Midbrain (tissue), 1 donor: Measurements from ENCODE around the gene DPAGT1.
"Not testable (repeated sequence)": the region's sequence is repeated elsewhere in the genome, so short reads cannot be mapped to it uniquely, and the experiment has no call there.

Experiments
- DNase-seq: peaks from one replicate; lab custom pipeline; 2025; lab: John Stamatoyannopoulos, UW

DPAGT1 gene

GRCh38 chr11:119093942-119094815 is 7.5 kb downstream of the DPAGT1 start:
- DNase-seq, result peak; percentile 16

DNA sequence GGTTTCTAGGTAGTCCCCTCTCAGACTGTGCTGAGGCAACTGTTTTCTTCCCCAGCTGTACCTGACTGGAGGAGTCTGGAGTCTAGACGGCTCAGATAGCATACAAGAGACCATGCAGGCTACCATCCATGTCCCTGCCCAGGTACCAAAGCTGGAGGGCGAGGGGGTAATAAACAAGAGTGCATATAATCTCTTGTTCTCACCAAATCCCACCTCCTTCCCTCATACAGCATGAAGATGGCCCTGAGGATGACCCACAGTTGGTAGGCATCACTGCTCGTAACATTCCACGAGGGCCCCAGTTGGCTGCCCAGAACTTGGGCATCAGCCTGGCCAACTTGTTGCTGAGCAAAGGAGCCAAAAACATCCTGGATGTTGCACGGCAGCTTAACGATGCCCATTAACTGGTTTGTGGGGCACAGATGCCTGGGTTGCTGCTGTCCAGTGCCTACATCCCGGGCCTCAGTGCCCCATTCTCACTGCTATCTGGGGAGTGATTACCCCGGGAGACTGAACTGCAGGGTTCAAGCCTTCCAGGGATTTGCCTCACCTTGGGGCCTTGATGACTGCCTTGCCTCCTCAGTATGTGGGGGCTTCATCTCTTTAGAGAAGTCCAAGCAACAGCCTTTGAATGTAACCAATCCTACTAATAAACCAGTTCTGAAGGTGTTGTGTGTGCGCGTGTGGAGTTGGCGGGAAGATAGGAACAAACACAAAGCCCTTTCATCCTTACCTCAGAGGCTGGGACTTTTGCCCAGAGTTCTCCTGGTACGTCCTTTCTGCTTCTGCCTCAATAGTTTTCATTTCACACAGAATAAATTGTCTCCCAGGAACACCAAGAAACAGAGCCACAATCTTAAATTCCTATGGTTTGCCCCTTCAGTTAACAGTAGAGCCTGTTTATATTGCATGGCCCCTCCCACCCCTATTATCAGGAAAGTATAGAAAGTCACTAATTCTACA is 8.5 kb downstream of the DPAGT1 start:
- DNase-seq, result no peak

- no peak for DNase-seq
Observed at GRCh38 chr11:119091966-119092879, 9.4 kb downstream of the DPAGT1 start.

- no peak for DNase-seq
Observed at GRCh38 chr11:119091178-119091577, 10.5 kb downstream of the DPAGT1 start.

DNA sequence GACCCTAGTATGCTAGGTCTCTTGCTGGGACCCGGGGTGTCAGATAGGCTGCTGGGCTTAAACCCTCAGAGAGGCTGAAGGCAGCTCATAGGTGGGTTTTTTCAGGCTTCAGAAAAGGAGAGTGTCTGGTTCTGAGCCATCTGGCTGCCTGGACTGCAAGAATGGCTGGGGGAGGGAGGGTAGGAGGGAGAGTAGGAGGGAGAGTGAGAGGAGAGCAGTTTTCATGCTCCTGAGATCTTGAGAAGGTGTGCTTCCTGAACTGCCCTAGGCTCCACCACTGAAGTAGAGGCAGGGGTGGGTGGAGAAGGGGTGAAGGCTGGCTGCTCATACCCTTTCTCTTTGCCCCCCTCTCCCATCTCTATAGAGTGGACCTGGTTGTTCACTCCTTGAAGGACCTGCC is 12.3 kb downstream of the DPAGT1 start:
- DNase-seq, result no peak

DNA sequence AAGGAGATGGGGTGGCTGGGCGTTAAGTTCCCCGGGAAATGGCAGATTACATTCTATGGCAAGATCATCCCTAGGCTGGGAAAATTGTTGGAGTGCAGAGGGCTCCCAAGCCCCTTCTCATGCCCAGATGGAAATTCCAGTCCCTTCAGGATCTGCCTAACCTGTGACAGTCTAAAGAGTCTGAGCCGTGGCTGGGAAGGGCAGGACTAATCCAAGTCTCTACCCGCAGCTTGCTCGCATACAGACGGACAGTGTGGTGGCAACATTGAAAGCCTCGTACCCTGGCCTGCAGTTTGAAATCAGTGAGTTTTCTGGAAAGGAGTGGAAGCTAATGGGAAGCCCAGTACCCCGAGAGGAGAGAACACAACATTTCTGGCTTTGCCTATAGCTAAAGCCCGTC is 13.2 kb downstream of the DPAGT1 start:
- no peak for DNase-seq

- DNase-seq, result no peak
Observed at GRCh38 chr11:119087747-119088241, 13.9 kb downstream of the DPAGT1 start.

DNA sequence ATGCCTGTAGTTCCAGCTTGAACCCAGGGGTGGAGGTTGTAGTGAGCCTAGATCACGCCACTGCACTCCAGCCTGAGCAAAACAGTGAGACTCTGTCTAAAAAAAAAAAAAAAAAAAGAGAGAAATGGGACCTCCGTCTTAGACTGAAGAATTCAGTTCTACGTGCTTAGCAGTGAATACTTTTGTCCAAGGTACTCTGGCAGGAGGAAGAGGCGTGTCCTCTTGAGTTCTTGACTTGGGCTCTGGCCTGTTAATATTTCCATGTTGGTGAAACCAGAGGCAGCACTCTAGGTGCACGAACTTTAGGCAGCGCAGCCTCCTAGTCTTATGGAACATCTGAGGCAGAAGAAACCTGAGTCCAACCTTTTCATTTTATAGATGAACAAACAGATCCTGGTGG is 14.5 kb downstream of the DPAGT1 start:
- DNase-seq, result no peak

DNA sequence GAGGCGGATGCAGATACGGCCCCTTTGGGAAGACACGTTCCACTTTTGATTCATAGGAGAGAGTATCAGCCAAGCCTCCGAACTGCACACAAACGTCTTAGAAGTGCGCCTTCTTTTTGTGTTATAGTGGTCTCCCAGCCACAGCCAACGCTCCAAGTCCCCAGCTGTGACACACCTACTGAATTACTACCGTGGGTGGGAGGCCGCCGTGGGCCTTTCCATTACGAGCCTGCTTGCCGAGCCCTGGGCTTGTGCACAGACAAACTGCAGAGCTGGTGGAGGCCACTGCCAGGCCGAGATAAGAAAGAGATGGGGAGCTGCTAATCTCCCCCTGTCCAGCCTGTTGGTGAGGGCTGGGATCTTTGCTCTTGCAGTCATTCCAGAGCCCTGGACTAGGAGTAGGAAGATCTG is 16.2 kb downstream of the DPAGT1 start:
- no peak for DNase-seq

GRCh38 chr11:119084663-119085436 is 16.8 kb downstream of the DPAGT1 start, which contains the start of gene HMBS:
TSS of gene HMBS (plus strand) at chr11:119084881. CDS start at chr11:119085034, 153 bp downstream.
- peak; percentile 96 for DNase-seq

DNA sequence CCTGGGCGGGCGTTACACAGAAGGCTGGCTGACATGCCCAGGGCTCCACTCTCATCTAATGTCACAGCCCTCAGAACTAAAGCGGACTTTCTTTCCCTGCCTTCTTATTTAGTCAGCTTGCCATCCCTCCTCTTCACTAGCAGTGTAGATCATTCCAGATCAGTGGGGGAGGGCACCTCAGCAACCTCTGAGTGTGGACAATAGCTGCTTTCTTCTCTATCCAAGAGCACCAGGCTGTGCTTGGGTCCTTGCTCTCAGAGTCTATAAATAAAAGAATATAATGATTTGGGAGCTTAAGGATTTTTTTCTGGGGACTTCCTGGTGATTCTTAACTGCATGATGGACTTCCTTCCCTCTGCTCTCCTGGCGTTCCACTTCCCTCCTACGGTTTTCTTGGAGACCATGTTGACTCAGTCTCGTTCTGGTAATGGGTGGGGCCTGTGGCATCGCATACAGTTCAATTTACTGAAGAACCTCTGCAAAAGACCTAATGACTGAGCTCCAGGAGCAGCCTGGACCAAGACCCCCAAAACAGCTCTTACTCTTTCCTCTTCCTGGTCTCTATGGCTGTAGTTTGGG is 19.9 kb downstream of the DPAGT1 start:
- DNase-seq, result peak; percentile 72

DNA sequence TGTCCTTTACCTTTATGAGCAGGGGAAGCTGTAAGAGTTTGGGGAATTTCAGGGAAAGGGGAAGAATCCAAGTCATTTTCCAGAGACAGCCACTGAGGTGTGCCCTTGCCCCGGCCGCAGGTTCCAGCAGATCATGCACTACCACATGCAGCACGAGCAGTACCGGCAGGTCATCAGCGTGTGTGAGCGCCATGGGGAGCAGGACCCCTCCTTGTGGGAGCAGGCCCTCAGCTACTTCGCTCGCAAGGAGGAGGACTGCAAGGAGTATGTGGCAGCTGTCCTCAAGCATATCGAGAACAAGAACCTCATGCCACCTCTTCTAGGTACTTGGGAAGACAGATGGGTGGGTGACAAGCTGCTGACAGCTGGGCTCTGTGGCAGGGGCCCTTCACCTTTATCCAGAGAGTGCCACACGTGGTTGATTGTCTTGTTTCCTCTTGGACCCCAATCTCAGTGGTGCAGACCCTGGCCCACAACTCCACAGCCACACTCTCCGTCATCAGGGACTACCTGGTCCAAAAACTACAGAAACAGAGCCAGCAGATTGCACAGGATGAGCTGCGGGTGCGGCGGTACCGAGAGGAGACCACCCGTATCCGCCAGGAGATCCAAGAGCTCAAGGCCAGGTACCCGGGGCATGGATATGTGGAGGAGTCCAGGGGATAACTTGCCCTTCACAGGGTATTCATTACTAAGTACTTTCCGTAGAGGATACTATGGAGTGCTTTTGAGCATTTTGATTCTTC is 22.8 kb downstream of the DPAGT1 start:
- DNase-seq, result no peak

GRCh38 chr11:119077839-119078238 is 23.8 kb downstream of the DPAGT1 start:
- no peak for DNase-seq

- peak; percentile 95 for DNase-seq
Observed at GRCh38 chr11:119067371-119068222, 34.1 kb downstream of the DPAGT1 start, which contains the start of gene VPS11. TSS of gene VPS11 (plus strand) at chr11:119067818. CDS start at chr11:119067824, 6 bp downstream.

DNA sequence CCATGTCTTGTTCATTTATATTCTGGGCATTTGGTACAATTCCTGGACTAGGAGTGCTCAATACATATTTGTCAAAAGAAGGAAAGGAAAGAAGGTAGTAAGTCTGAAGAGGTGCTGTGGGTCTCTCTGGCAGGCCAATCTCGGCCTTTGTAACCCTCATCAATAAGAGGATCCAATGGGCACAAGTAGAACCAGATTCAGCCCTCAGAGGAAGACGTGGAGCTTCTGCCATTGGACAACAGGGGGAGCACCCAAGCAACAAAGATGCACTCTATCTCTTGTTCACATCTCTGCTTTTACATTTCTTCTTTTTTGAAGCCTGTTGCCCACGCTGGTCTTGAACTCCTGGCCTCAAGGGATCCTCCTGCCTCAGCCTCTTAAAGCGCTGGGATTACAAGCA is 36.3 kb downstream of the DPAGT1 start:
- no peak for DNase-seq

GRCh38 chr11:119062779-119063178 is 38.9 kb downstream of the DPAGT1 start:
- DNase-seq, result no peak

- DNase-seq, result no peak
Observed at GRCh38 chr11:119061256-119061655, 40.4 kb downstream of the DPAGT1 start.

DNA sequence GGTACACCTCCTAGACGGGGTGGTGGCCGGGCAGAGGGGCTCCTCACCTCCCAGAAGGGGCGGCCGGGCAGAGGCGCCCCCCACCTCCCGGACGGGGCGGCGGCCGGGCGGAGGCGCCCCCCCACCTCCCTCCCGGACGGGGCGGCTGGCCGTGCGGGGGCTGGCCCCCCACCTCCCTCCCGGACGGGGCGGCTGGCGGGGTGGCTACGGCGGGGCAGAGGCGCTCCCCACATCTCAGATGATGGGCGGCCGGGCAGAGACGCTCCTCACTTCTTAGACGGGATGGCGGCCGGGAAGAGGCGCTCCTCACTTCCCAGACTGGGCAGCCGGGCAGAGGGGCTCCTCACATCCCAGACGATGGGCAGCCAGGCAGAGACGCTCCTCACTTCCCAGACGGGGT is 42.5 kb downstream of the DPAGT1 start:
- not testable (repeated sequence) for DNase-seq
